ENCODE data around the gene LRRC3B. TPM values are rescaled to one million over a fixed set of nuclear protein-coding genes. Genes with fewer than 3 reads are reported as not detected.

LRRC3B gene
- total RNA-seq, 4 donors from 2014 or later, result not detected

GRCh38 chr3:26731843-26732242 lies 109.3 kb downstream of the LRRC3B start:
- no peak for TF ChIP-seq CTCF (IDR thresholded peaks at IDR 0.05; ENCODE audit: low read depth)

- no peak for TF ChIP-seq CTCF (IDR thresholded peaks at IDR 0.05; ENCODE audit: low read depth)
Measured at GRCh38 chr3:26750263-26750662, 127.7 kb downstream of the LRRC3B start.

GRCh38 chr3:26752466-26752865 lies 129.9 kb downstream of the LRRC3B start:
- no peak for TF ChIP-seq CTCF (IDR thresholded peaks at IDR 0.05; ENCODE audit: low read depth)

- TF ChIP-seq CTCF (IDR thresholded peaks at IDR 0.05; ENCODE audit: low read depth), result no peak
Measured at GRCh38 chr3:26753095-26753494, 130.5 kb downstream of the LRRC3B start.

GRCh38 chr3:26757978-26758377 lies 135.4 kb downstream of the LRRC3B start:
- TF ChIP-seq CTCF (IDR thresholded peaks at IDR 0.05; ENCODE audit: low read depth), result no peak

All from subcutaneous adipose tissue (tissue), 4 donors.